GM23248 (cell line): ENCODE data around the gene SCTR. TPM values are rescaled to one million over a fixed set of nuclear protein-coding genes. Genes with fewer than 3 reads are reported as not detected.
A peak's percentile ranks its signal among the peaks of the same experiment; 100 is the strongest.

Experiments used
- DNase-seq: peaks from one replicate; pipeline ENCODE4 v3.0.0-alpha.2; 2015
- H2AFZ ChIP-seq: fragments of 200-600 bp; sonication (generic); 2 replicates; pipeline ENCODE4 v1.6.1; 2016; ENCODE audit warnings: antibody characterized with exemption
- H3F3A ChIP-seq: fragments of 200-600 bp; sonication (generic); 2 replicates; pipeline ENCODE4 v1.6.1; 2016; ENCODE audit warnings: mild to moderate bottlenecking, antibody characterized with exemption, mixed run types; ENCODE audit not compliant: insufficient read depth
- H3K27ac ChIP-seq: fragments of 200-600 bp; sonication (generic); 2 replicates; pipeline ENCODE4 v1.5.1; 2016; ENCODE audit warnings: mild to moderate bottlenecking
- H3K27me3 ChIP-seq: fragments of 200-600 bp; sonication (generic); replicated peaks from 2 replicates; pipeline ENCODE4 v1.6.1; 2016; ENCODE audit warnings: mild to moderate bottlenecking; ENCODE audit not compliant: insufficient read depth
- H3K36me3 ChIP-seq: fragments of 200-600 bp; sonication (generic); 2 replicates; pipeline ENCODE4 v1.6.1; 2016; ENCODE audit warnings: low read depth, mild to moderate bottlenecking
- H3K4me1 ChIP-seq: fragments of 200-600 bp; sonication (generic); 2 replicates; pipeline ENCODE4 v1.6.1; 2016; ENCODE audit warnings: mild to moderate bottlenecking; ENCODE audit not compliant: insufficient read depth
- H3K4me2 ChIP-seq: fragments of 200-600 bp; sonication (generic); one replicate; pipeline ENCODE4 v1.6.1; 2016; ENCODE audit warnings: mild to moderate bottlenecking; ENCODE audit not compliant: unreplicated experiment
- H3K4me3 ChIP-seq: fragments of 200-600 bp; sonication (generic); 2 replicates; pipeline ENCODE4 v1.5.1; 2016; ENCODE audit warnings: mild to moderate bottlenecking
- H3K79me2 ChIP-seq: fragments of 200-600 bp; sonication (generic); 2 replicates; pipeline ENCODE4 v1.6.1; 2016; ENCODE audit warnings: mild to moderate bottlenecking; ENCODE audit not compliant: insufficient read depth
- H3K9ac ChIP-seq: fragments of 200-600 bp; sonication (generic); 2 replicates; pipeline ENCODE4 v1.6.1; 2016; ENCODE audit warnings: mild to moderate bottlenecking
- H3K9me2 ChIP-seq: fragments of 200-600 bp; sonication (generic); 2 replicates; pipeline ENCODE4 v1.6.1; 2016; ENCODE audit warnings: mixed run types, mild to moderate bottlenecking, moderate library complexity; ENCODE audit not compliant: insufficient read depth
- H3K9me3 ChIP-seq: fragments of 200-600 bp; sonication (generic); one replicate; pipeline ENCODE4 v1.6.1; 2017; ENCODE audit warnings: low read depth
- H4K20me1 ChIP-seq: fragments of 200-600 bp; sonication (generic); 2 replicates; pipeline ENCODE4 v1.6.0; 2016; ENCODE audit not compliant: insufficient read depth
- EZH2 ChIP-seq: fragments of 200-600 bp; sonication (generic); IDR thresholded peaks from 2 replicates; pipeline ENCODE4 v1.6.1; 2018; ENCODE audit warnings: antibody characterized with exemption, mild to moderate bottlenecking; ENCODE audit not compliant: insufficient read depth, poor library complexity, severe bottlenecking
- EZH2phosphoT487 ChIP-seq: fragments of 200-600 bp; sonication (generic); IDR thresholded peaks from 2 replicates; pipeline ENCODE4 v1.6.1; 2018; ENCODE audit warnings: antibody characterized with exemption, moderate library complexity, mild to moderate bottlenecking, low read depth; ENCODE audit not compliant: insufficient read depth
- WGBS, 2 experiments: methylation state at CpG; one replicate each; pipeline ENCODE4 v1.1.6; 2015 to 2017; ENCODE audit warnings: low lambda C conversion rate in 2 of 2, low coverage in 1 of 2; ENCODE audit errors: missing lambda C conversion rate in 2 of 2; 5-methylcytosine and 5-hydroxymethylcytosine counted together
- in situ Hi-C: fragments of 300-500 bp; cut with MboI; formaldehyde crosslinking; loops from 2 replicates; pipeline ENCODE4 v1.15.0; 2020
- polyA plus RNA-seq: library from polyadenylated mRNA; unstranded; fragments of >200 nt; fragmentation: Nextera tagmentation; extraction: Ambion mirVana; gene quantifications from 2 replicates; pipeline ENCODE4 v1.2.1, GENCODE V29; 2016
- total RNA-seq: library from RNA; depleted of rRNA; stranded (reverse); fragments of >200 nt; shearing (Covaris generic); gene quantifications from 2 replicates; pipeline ENCODE4 v1.2.3, GENCODE V29; 2014

SCTR gene
- total and polyA plus RNA-seq, 2 experiments from 2014 or later: not detected

GRCh38 chr2:119552902-119553301 is 28.6 kb upstream of the SCTR start:
- WGBS, 2 experiments: 29 to 35% methylated on average over 3 of the region's 3 CpGs
- no peaks in the 10 kb centered on the region for H3K9me3 ChIP-seq
- no peak for TF ChIP-seq EZH2
- no peaks in the 10 kb centered on the region for H3K36me3 ChIP-seq
- H3K27me3 ChIP-seq: peaks cover 27% of the 10 kb centered on the region
- no peak overlapping the region for H3K9ac ChIP-seq
- no peak overlapping the region for H3K27ac ChIP-seq
- no peak overlapping the region for H2AFZ ChIP-seq
- no peaks in the 10 kb centered on the region for H3K4me1 ChIP-seq
- no peaks in the 10 kb centered on the region for H3K79me2 ChIP-seq
- in situ Hi-C loops: no loop called here
- no peak overlapping the region for H3K4me3 ChIP-seq
- no peak overlapping the region for H3K4me2 ChIP-seq
- DNase-seq: no peak
- no peaks in the 10 kb centered on the region for H4K20me1 ChIP-seq
- no peaks in the 10 kb centered on the region for H3K9me2 ChIP-seq
- H3F3A ChIP-seq: no peaks in the 10 kb centered on the region

- no peaks in the 10 kb centered on the region for H3K4me1 ChIP-seq
- H3K36me3 ChIP-seq: no peaks in the 10 kb centered on the region
- no peak overlapping the region for H2AFZ ChIP-seq
- H3K4me2 ChIP-seq: no peak overlapping the region
- no peak for TF ChIP-seq EZH2
- TF ChIP-seq EZH2phosphoT487: no peak
- no peaks in the 10 kb centered on the region for H3K79me2 ChIP-seq
- WGBS, 2 experiments: 52 to 55% methylated on average over 1 of the region's 1 CpG
- H4K20me1 ChIP-seq: no peaks in the 10 kb centered on the region
- H3K9me2 ChIP-seq: no peaks in the 10 kb centered on the region
- H3K27me3 ChIP-seq: peaks cover 19% of the 10 kb centered on the region
- no peaks in the 10 kb centered on the region; the same call in 1 of the 2 replicates for H3F3A ChIP-seq
- H3K9me3 ChIP-seq: no peaks in the 10 kb centered on the region
- no peak overlapping the region for H3K27ac ChIP-seq
- in situ Hi-C loops: no loop called here
- H3K4me3 ChIP-seq: no peak overlapping the region
- DNase-seq: no peak
- no peak overlapping the region for H3K9ac ChIP-seq
Measured at GRCh38 chr2:119550856-119551255, 26.6 kb upstream of the SCTR start.

- in situ Hi-C loops: no loop called here
- 72 to 78% methylated on average over 2 of the region's 2 CpGs for WGBS, 2 experiments
- DNase-seq: peak; percentile 4
Measured at GRCh38 chr2:119550346-119550745, 26.1 kb upstream of the SCTR start.

GRCh38 chr2:119549241-119549640 is 25.0 kb upstream of the SCTR start:
- no peaks in the 10 kb centered on the region for H3K4me1 ChIP-seq
- no peak for TF ChIP-seq EZH2phosphoT487
- TF ChIP-seq EZH2: no peak
- no peak overlapping the region for H3K4me2 ChIP-seq
- H3K9ac ChIP-seq: no peak overlapping the region
- H3K79me2 ChIP-seq: no peaks in the 10 kb centered on the region
- no peaks in the 10 kb centered on the region for H4K20me1 ChIP-seq
- H2AFZ ChIP-seq: no peak overlapping the region
- peaks cover 12% of the 10 kb centered on the region; the same call in 1 of the 2 replicates for H3K27me3 ChIP-seq
- H3K27ac ChIP-seq: no peak overlapping the region
- H3K4me3 ChIP-seq: no peak overlapping the region
- no peaks in the 10 kb centered on the region for H3K9me3 ChIP-seq
- peak; percentile 81 for DNase-seq
- no peaks in the 10 kb centered on the region for H3K9me2 ChIP-seq
- H3F3A ChIP-seq: peaks cover 10% of the 10 kb centered on the region
- WGBS, 2 experiments: 21 to 24% methylated on average over 1 of the region's 1 CpG
- in situ Hi-C loops: no loop called here
- no peaks in the 10 kb centered on the region for H3K36me3 ChIP-seq

More at GRCh38 chr2:119550346-119550745, 26.1 kb upstream of the SCTR start:
- no peaks in the 10 kb centered on the region for H3K4me1 ChIP-seq
- no peak overlapping the region for H3K4me2 ChIP-seq
- no peak overlapping the region for H3K4me3 ChIP-seq
- peaks cover 4% of the 10 kb centered on the region for H3F3A ChIP-seq
- no peaks in the 10 kb centered on the region for H3K79me2 ChIP-seq
- no peaks in the 10 kb centered on the region for H3K9me3 ChIP-seq
- peaks cover 18% of the 10 kb centered on the region for H3K27me3 ChIP-seq
- no peaks in the 10 kb centered on the region for H4K20me1 ChIP-seq
- H3K9me2 ChIP-seq: no peaks in the 10 kb centered on the region
- TF ChIP-seq EZH2phosphoT487 (no peak), EZH2 (no peak)
- no peak overlapping the region for H2AFZ ChIP-seq
- H3K27ac ChIP-seq: no peak overlapping the region
- no peaks in the 10 kb centered on the region for H3K36me3 ChIP-seq
- no peak overlapping the region for H3K9ac ChIP-seq

- peaks cover 3% of the 10 kb centered on the region; the same call in 1 of the 2 replicates for H3K4me1 ChIP-seq
- H3K36me3 ChIP-seq: no peaks in the 10 kb centered on the region
- no peaks in the 10 kb centered on the region for H3K9me2 ChIP-seq
- H3F3A ChIP-seq: peaks cover 10% of the 10 kb centered on the region
- no peaks in the 10 kb centered on the region for H3K9me3 ChIP-seq
- H3K9ac ChIP-seq: no peak overlapping the region
- H3K4me2 ChIP-seq: no peak overlapping the region
- no peak overlapping the region for H3K27ac ChIP-seq
- no peak overlapping the region for H3K4me3 ChIP-seq
- WGBS, 2 experiments: 39 to 48% methylated on average over 2 of the region's 2 CpGs
- DNase-seq: no peak
- H3K79me2 ChIP-seq: no peaks in the 10 kb centered on the region
- no peak for TF ChIP-seq EZH2phosphoT487
- no peak for TF ChIP-seq EZH2
- in situ Hi-C loops: no loop called here
- peaks cover 7% of the 10 kb centered on the region; the same call in 1 of the 2 replicates for H3K27me3 ChIP-seq
- H2AFZ ChIP-seq: no peak overlapping the region
- no peaks in the 10 kb centered on the region for H4K20me1 ChIP-seq
Measured at GRCh38 chr2:119548516-119549120, 24.3 kb upstream of the SCTR start.
